ENCODE measurements around the gene STX1A. TPM values are rescaled to one million over a fixed set of nuclear protein-coding genes. Genes with fewer than 3 reads are reported as not detected.

Gene STX1A
- total and polyA plus RNA-seq, 2 of the 13 experiments (the other 11 are each of a cell fraction or from before 2014, with no cell fraction given), result 6.1 to 12.2 TPM

DNA sequence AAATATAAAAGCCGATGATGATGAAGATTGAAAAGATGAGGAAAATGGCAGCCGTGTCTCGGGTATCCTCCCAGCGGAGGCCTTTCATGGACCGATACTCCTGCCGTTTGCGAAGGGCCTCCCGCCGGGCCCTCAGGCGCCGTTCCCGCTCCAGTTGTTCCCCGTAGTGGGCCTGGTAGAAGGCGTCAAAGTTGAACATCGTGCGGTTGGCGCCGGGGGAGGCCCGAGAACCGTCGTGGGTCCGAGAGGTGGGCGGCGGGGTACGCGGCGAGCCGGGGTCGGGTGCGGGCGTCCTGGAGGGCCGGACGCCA is 36.8 kb downstream of the STX1A start:
- peaks cover 52% of the 10 kb centered on the region for H3K79me2 ChIP-seq (ENCODE audit: insufficient read depth, low read length)
- peak overlapping the region; percentile 75 for H3K27ac ChIP-seq (ENCODE audit: extremely low read length, insufficient read depth, low read length)
- FAIRE-seq (no peak), ATAC-seq (peak; percentile 24), DNase-seq (ENCODE audit: low spot score) (no peak)
- H3K36me3 ChIP-seq (replicated peaks in 1 of 2; ENCODE audit: control insufficient read depth in 1 of 2, insufficient read depth in 2 of 2, low read length in 2 of 2), result peaks cover 6 to 18% of the 10 kb centered on the region in 2 experiments; a peak in 4 of 5 replicates
- no peaks in the 10 kb centered on the region for H3K9me3 ChIP-seq (ENCODE audit: low read length)
- TSS peak; percentile 58 for BruUV-seq (replicated peaks)
- no peaks in the 10 kb centered on the region; a peak in 1 of 5 replicates for H3K27me3 ChIP-seq (ENCODE audit: control insufficient read depth in 1 of 2, insufficient read depth in 2 of 2, low read length in 2 of 2)
- POLR2A ChIA-PET, result no interaction called here
- H3K4me3 ChIP-seq (replicated peaks in 1 of 3; ENCODE audit: insufficient read depth in 1 of 3, low read depth in 2 of 3, low read length in 3 of 3), result peak overlapping the region; percentile 85 to 92 (median 91)
- H2AFZ ChIP-seq (ENCODE audit: low read length), result no peak overlapping the region
- peaks cover 41% of the 10 kb centered on the region for H3K4me1 ChIP-seq (ENCODE audit: insufficient read depth, low read length)
- 2% methylated on average over 12 of the region's 33 CpGs for WGBS (ENCODE audit: low lambda C conversion rate)
- H4K20me1 ChIP-seq (ENCODE audit: insufficient read depth, low read length), result no peaks in the 10 kb centered on the region
- intact Hi-C loops (cut with micrococcal nuclease; ENCODE audit: unreplicated experiment), result loop anchor here (2.0 to 5.0 kb wide), 2 partner anchors 16 to 35 kb away; partner anchors contain the start of genes STX1A and VPS37D
- peak overlapping the region; percentile 76 for H3K4me2 ChIP-seq (ENCODE audit: low read depth, low read length)
- CTCF ChIA-PET (ENCODE audit: low intra/inter-chr PET ratio, low total read pairs), result no interaction called here
- peak overlapping the region; percentile 86 for H3K9ac ChIP-seq (ENCODE audit: insufficient read depth, low read depth, low read length)
- in situ Hi-C loops (cut with HindIII; ENCODE audit: extremely low pct_ligation_motif_present, low pct_unique_long_range_greater_than_20kb), result no loop called here
- TF ChIP-seq PHB2 (IDR thresholded peaks at IDR 0.05; ENCODE audit: partially characterized antibody), result no peak
- TF ChIP-seq, protein P1, sequence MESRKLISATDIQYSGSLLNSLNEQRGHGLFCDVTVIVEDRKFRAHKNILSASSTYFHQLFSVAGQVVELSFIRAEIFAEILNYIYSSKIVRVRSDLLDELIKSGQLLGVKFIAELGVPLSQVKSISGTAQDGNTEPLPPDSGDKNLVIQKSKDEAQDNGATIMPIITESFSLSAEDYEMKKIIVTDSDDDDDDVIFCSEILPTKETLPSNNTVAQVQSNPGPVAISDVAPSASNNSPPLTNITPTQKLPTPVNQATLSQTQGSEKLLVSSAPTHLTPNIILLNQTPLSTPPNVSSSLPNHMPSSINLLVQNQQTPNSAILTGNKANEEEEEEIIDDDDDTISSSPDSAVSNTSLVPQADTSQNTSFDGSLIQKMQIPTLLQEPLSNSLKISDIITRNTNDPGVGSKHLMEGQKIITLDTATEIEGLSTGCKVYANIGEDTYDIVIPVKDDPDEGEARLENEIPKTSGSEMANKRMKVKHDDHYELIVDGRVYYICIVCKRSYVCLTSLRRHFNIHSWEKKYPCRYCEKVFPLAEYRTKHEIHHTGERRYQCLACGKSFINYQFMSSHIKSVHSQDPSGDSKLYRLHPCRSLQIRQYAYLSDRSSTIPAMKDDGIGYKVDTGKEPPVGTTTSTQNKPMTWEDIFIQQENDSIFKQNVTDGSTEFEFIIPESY (CRISPR knock-in tag; IDR thresholded peaks at IDR 0.05), result no peak
- TF ChIP-seq CHD2 (IDR thresholded peaks at IDR 0.05; ENCODE audit: low read depth, low read length), result no peak
- peak; percentile 33; the same call in 1 of the 2 replicates for TF ChIP-seq SETDB1 (CRISPR knock-in tag; IDR thresholded peaks at IDR 0.05; ENCODE audit: borderline replicate concordance)
- TF ChIP-seq ZNF143 (CRISPR knock-in tag; IDR thresholded peaks at IDR 0.05), result no peak
- no peak for TF ChIP-seq RCOR2 (CRISPR knock-in tag; IDR thresholded peaks at IDR 0.05)
- 0 out of 2 replicates have a peak, but pooled peaks have one; percentile 19 for TF ChIP-seq PHF21A (CRISPR knock-in tag; IDR thresholded peaks at IDR 0.05)
- no peak for TF ChIP-seq ZNF816 (CRISPR knock-in tag; IDR thresholded peaks at IDR 0.05; ENCODE audit: borderline replicate concordance)
- 0 out of 2 replicates have a peak, but pooled peaks have one; percentile 43 for TF ChIP-seq HOXA5 (CRISPR knock-in tag; IDR thresholded peaks at IDR 0.05)
- TF ChIP-seq ELF4 (CRISPR knock-in tag; IDR thresholded peaks at IDR 0.05; ENCODE audit: borderline replicate concordance), result no peak
- TF ChIP-seq ZNF12 (CRISPR knock-in tag; IDR thresholded peaks at IDR 0.05), result no peak
- TF ChIP-seq, protein P2, sequence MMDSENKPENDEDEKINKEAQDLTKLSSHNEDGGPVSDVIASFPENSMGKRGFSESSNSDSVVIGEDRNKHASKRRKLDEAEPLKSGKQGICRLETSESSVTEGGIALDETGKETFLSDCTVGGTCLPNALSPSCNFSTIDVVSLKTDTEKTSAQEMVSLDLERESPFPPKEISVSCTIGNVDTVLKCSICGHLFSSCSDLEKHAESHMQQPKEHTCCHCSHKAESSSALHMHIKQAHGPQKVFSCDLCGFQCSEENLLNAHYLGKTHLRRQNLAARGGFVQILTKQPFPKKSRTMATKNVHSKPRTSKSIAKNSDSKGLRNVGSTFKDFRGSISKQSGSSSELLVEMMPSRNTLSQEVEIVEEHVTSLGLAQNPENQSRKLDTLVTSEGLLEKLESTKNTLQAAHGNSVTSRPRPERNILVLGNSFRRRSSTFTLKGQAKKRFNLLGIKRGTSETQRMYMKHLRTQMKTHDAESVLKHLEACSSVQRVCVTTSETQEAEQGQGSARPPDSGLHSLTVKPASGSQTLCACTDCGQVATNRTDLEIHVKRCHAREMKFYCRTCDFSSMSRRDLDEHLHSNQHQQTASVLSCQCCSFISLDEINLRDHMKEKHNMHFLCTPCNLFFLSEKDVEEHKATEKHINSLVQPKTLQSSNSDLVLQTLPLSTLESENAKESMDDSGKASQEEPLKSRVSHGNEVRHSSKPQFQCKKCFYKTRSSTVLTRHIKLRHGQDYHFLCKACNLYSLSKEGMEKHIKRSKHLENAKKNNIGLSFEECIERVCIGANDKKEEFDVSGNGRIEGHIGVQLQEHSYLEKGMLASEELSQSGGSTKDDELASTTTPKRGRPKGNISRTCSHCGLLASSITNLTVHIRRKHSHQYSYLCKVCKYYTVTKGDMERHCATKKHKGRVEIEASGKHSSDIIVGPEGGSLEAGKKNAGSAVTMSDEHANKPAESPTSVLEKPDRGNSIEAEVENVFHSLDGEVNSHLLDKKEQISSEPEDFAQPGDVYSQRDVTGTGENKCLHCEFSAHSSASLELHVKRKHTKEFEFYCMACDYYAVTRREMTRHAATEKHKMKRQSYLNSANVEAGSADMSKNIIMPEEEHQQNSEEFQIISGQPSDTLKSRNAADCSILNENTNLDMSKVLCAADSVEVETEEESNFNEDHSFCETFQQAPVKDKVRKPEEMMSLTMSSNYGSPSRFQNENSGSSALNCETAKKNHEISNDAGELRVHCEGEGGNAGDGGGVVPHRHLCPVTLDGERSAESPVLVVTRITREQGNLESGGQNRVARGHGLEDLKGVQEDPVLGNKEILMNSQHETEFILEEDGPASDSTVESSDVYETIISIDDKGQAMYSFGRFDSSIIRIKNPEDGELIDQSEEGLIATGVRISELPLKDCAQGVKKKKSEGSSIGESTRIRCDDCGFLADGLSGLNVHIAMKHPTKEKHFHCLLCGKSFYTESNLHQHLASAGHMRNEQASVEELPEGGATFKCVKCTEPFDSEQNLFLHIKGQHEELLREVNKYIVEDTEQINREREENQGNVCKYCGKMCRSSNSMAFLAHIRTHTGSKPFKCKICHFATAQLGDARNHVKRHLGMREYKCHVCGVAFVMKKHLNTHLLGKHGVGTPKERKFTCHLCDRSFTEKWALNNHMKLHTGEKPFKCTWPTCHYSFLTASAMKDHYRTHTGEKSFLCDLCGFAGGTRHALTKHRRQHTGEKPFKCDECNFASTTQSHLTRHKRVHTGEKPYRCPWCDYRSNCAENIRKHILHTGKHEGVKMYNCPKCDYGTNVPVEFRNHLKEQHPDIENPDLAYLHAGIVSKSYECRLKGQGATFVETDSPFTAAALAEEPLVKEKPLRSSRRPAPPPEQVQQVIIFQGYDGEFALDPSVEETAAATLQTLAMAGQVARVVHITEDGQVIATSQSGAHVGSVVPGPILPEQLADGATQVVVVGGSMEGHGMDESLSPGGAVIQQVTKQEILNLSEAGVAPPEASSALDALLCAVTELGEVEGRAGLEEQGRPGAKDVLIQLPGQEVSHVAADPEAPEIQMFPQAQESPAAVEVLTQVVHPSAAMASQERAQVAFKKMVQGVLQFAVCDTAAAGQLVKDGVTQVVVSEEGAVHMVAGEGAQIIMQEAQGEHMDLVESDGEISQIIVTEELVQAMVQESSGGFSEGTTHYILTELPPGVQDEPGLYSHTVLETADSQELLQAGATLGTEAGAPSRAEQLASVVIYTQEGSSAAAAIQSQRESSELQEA (CRISPR knock-in tag; IDR thresholded peaks at IDR 0.05; ENCODE audit: not compliant biosample characterization), result peak; percentile 14
